CD4-positive, alpha-beta memory T cell (primary cell): Measurements from ENCODE around the gene CPAMD8. TPM values are rescaled to one million over a fixed set of nuclear protein-coding genes. Genes with fewer than 3 reads are reported as not detected.

Experiments
- CTCF ChIA-PET: fragments of 350-600 bp; sonication (Branson Sonifier 250); formaldehyde crosslinking; loops from one replicate; lab custom pipeline; 2021; ENCODE audit warnings: inconsistent platforms; ENCODE audit not compliant: partially characterized antibody; lab: Charles Lee
- POLR2A ChIA-PET: fragments of 350-600 bp; sonication (Branson Sonifier 250); formaldehyde crosslinking; loops from one replicate; lab custom pipeline; 2021; ENCODE audit not compliant: partially characterized antibody; lab: Charles Lee
- DNase-seq, 5 donors: peaks; one replicate each; pipeline versions ENCODE4 v3.0.0 to v3.0.0-alpha.2; 2020 to 2022; ENCODE audit warnings: mixed read lengths in 1 of 5
- H3K27ac ChIP-seq: one replicate; pipeline ENCODE4 v1.7.0; 2013; ENCODE audit warnings: low read depth, low read length
- H3K27me3 ChIP-seq: 2 replicates; pipeline ENCODE4 v1.7.0; 2013; ENCODE audit warnings: mild to moderate bottlenecking, low read length, moderate library complexity; ENCODE audit not compliant: insufficient read depth
- H3K36me3 ChIP-seq: 2 replicates; pipeline ENCODE4 v1.7.0; 2013; ENCODE audit warnings: mild to moderate bottlenecking, low read length, moderate library complexity; ENCODE audit not compliant: insufficient read depth
- H3K4me1 ChIP-seq: 2 replicates; pipeline ENCODE4 v1.7.0; 2013; ENCODE audit warnings: mild to moderate bottlenecking, low read length, moderate library complexity; ENCODE audit not compliant: insufficient read depth
- H3K4me3 ChIP-seq, 2 donors: one replicate each; pipeline ENCODE4 v1.7.0; 2013; ENCODE audit warnings: low read length in 2 of 2, mild to moderate bottlenecking in 1 of 2
- H3K9me3 ChIP-seq, 2 donors: one replicate each; pipeline ENCODE4 v1.7.0; 2013; ENCODE audit warnings: low read length in 2 of 2, control low read depth in 1 of 2; ENCODE audit not compliant: control insufficient read depth in 1 of 2
- H3K27ac Mint-ChIP-seq, 7 donors: one replicate each; pipeline ENCODE4 v1.8.0; 2020 to 2021; ENCODE audit warnings: mixed read lengths in 7 of 7, mild to moderate bottlenecking in 6 of 7, inconsistent platforms in 3 of 7, moderate library complexity in 3 of 7
- H3K27me3 Mint-ChIP-seq, 2 donors: one replicate each; pipeline ENCODE4 v1.8.0; 2020 to 2021; ENCODE audit warnings: mixed read lengths in 2 of 2
- H3K36me3 Mint-ChIP-seq, 2 donors: one replicate each; pipeline ENCODE4 v1.8.0; 2020 to 2021; ENCODE audit warnings: mixed read lengths in 2 of 2, inconsistent platforms in 1 of 2, mild to moderate bottlenecking in 1 of 2
- H3K4me1 Mint-ChIP-seq, 4 donors: one replicate each; pipeline ENCODE4 v1.8.0; 2020 to 2021; ENCODE audit warnings: mixed read lengths in 4 of 4, mild to moderate bottlenecking in 1 of 4
- H3K4me3 Mint-ChIP-seq, 8 donors: one replicate each; pipeline ENCODE4 v1.8.0; 2020 to 2021; ENCODE audit warnings: mixed read lengths in 8 of 8, mild to moderate bottlenecking in 7 of 8, moderate library complexity in 6 of 8, inconsistent platforms in 3 of 8
- H3K9me3 Mint-ChIP-seq, 8 donors: one replicate each; pipeline ENCODE4 v1.8.0; 2020 to 2021; ENCODE audit warnings: mixed read lengths in 8 of 8, mild to moderate bottlenecking in 5 of 8, inconsistent platforms in 3 of 8, moderate library complexity in 1 of 8
- intact Hi-C: fragments of 100-400 bp; cut with micrococcal nuclease; formaldehyde crosslinking; loops from one replicate; pipeline ENCODE4 v1.15.1; 2023
- polyA plus RNA-seq, 2 donors: library from polyadenylated mRNA; unstranded; fragments of 300-500 nt; fragmentation: Illumina TruSeq; gene quantifications; one replicate each; pipeline ENCODE4 v1.2.3, GENCODE V29; 2021
- total RNA-seq, 2 experiments: library from RNA; stranded (reverse); gene quantifications; one replicate each; pipeline ENCODE4 v1.2.3, GENCODE V29; 2021

CPAMD8 gene
- total and polyA plus RNA-seq, 4 experiments from 2014 or later: 0.88 to 3.0 (median 1.5) TPM

DNA sequence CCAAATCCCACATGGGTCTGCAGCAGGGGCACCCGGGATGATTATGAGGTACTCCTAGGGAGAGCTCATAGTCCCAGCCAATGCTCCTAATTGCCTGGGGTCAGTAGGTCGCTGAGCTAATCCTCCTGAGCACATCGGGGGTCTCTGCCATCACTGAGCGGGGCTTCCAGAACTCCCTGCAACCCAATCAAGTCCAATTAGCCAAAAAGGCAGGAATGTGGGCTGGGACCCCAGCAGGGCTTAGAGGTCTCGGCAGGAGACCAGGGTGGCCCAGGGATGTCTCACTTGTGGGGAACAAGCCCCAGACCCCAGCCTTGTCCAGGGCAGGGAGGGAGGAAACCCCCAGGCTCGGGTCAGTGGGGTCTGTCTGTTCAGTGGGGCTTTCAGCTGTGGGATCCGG, 17.1 kb upstream of the CPAMD8 start:
- ChIA-PET CTCF (no interaction called here), POLR2A (no interaction called here)
- Mint-ChIP-seq H3K4me1 (no peaks in the 10 kb centered on the region), H3K27ac (peak overlapping the region in 2 of 7 donors; percentile 48 to 51), H3K9me3 (no peaks in the 10 kb centered on the region), H3K4me3 (no peak overlapping the region), H3K27me3 (peaks cover 1 to 5% of the 10 kb centered on the region in 2 donors), H3K36me3 (peaks cover 5 to 6% of the 10 kb centered on the region in 2 donors)
- Histone ChIP-seq H3K36me3 (peaks cover 2% of the 10 kb centered on the region), H3K4me1 (no peaks in the 10 kb centered on the region), H3K27me3 (no peaks in the 10 kb centered on the region), H3K27ac (no peak overlapping the region), H3K9me3 (no peaks in the 10 kb centered on the region), H3K4me3 (no peak overlapping the region)
- no peak for DNase-seq
- intact Hi-C loops: no loop called here

DNA sequence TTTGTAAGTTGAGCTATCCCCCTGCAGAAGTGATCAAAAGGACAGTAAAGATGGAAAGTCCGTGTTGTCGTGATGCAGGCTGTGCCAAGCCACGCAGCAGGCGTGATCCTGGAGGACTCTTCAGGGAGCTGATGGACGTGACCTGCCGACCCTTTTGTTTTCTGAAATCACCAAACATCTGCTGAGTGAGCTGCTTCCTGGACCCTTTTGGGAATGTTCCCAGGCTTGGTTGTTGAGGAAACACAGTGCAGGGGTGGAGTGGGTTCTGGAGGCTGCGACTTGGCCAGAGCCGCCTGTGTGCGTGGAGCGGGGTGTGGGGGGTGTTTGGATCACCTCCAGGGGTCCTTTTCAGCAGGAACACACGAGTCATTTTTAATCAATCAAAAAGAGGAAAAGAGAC, 15.4 kb upstream of the CPAMD8 start:
- H3K4me1 ChIP-seq: no peaks in the 10 kb centered on the region
- no peaks in the 10 kb centered on the region for H3K36me3 Mint-ChIP-seq
- intact Hi-C loops: no loop called here
- DNase-seq: no peak
- no peak overlapping the region for H3K4me3 Mint-ChIP-seq
- ChIA-PET CTCF (no interaction called here), POLR2A (no interaction called here)
- H3K9me3 ChIP-seq: no peaks in the 10 kb centered on the region
- no peaks in the 10 kb centered on the region for H3K4me1 Mint-ChIP-seq
- no peak overlapping the region for H3K27ac Mint-ChIP-seq
- H3K36me3 ChIP-seq: no peaks in the 10 kb centered on the region
- H3K27me3 Mint-ChIP-seq: peaks cover 1 to 5% of the 10 kb centered on the region in 2 donors
- no peak overlapping the region for H3K4me3 ChIP-seq
- no peaks in the 10 kb centered on the region for H3K27me3 ChIP-seq
- H3K27ac ChIP-seq: no peak overlapping the region
- no peaks in the 10 kb centered on the region for H3K9me3 Mint-ChIP-seq

GRCh38 chr19:17037966-17038500, 11.4 kb upstream of the CPAMD8 start:
- intact Hi-C loops: no loop called here
- Histone ChIP-seq H3K4me3 (no peak overlapping the region), H3K9me3 (no peaks in the 10 kb centered on the region), H3K36me3 (no peaks in the 10 kb centered on the region), H3K27me3 (no peaks in the 10 kb centered on the region), H3K4me1 (no peaks in the 10 kb centered on the region), H3K27ac (no peak overlapping the region)
- CTCF ChIA-PET: no interaction called here
- Mint-ChIP-seq H3K27me3 (peaks cover 3 to 7% of the 10 kb centered on the region in 2 donors), H3K9me3 (no peaks in the 10 kb centered on the region), H3K27ac (no peak overlapping the region), H3K4me1 (no peaks in the 10 kb centered on the region), H3K4me3 (no peak overlapping the region), H3K36me3 (no peaks in the 10 kb centered on the region)
- DNase-seq: no peak
- POLR2A ChIA-PET: no interaction called here

- H3K36me3 ChIP-seq: no peaks in the 10 kb centered on the region
- no peak overlapping the region for H3K27ac Mint-ChIP-seq
- H3K27me3 ChIP-seq: no peaks in the 10 kb centered on the region
- H3K4me3 Mint-ChIP-seq: no peak overlapping the region
- no peaks in the 10 kb centered on the region for H3K4me1 ChIP-seq
- POLR2A ChIA-PET: no interaction called here
- no peaks in the 10 kb centered on the region for H3K4me1 Mint-ChIP-seq
- H3K36me3 Mint-ChIP-seq: no peaks in the 10 kb centered on the region
- no peak overlapping the region for H3K27ac ChIP-seq
- peaks cover 3 to 12% of the 10 kb centered on the region in 2 donors for H3K27me3 Mint-ChIP-seq
- no peaks in the 10 kb centered on the region for H3K9me3 Mint-ChIP-seq
- DNase-seq: no peak
- intact Hi-C loops: no loop called here
- H3K9me3 ChIP-seq: no peaks in the 10 kb centered on the region
- no peak overlapping the region for H3K4me3 ChIP-seq
- CTCF ChIA-PET: no interaction called here
Observed at GRCh38 chr19:17037184-17037583, 10.6 kb upstream of the CPAMD8 start.

DNA sequence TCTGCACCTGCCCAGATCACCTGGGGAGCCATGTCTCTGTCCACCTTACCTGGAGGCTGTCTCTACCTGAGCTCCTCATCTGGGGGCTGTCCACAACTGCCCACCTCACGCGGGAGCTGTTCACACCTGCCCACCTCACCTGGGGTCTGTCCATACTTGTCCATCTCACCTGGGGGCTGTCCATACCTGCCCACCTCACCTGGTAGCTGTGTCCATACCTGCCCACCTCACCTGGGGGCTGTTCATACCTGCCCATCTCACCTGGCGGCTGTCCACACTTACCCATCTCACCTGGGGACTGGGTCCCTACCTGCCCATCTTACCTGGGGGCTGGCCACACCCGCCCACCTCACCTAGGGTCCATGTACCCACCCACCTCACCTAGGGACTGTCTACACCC, 10.0 kb upstream of the CPAMD8 start:
- no peaks in the 10 kb centered on the region for H3K9me3 Mint-ChIP-seq
- no peaks in the 10 kb centered on the region for H3K9me3 ChIP-seq
- no peak overlapping the region for H3K4me3 ChIP-seq
- H3K4me1 Mint-ChIP-seq: no peaks in the 10 kb centered on the region
- intact Hi-C loops: no loop called here
- H3K27me3 Mint-ChIP-seq: peaks cover 3 to 12% of the 10 kb centered on the region in 2 donors
- no peaks in the 10 kb centered on the region for H3K36me3 ChIP-seq
- ChIA-PET POLR2A (no interaction called here), CTCF (no interaction called here)
- H3K4me1 ChIP-seq: no peaks in the 10 kb centered on the region
- no peaks in the 10 kb centered on the region for H3K36me3 Mint-ChIP-seq
- no peak overlapping the region for H3K27ac ChIP-seq
- no peak for DNase-seq
- no peak overlapping the region for H3K4me3 Mint-ChIP-seq
- no peak overlapping the region for H3K27ac Mint-ChIP-seq
- no peaks in the 10 kb centered on the region for H3K27me3 ChIP-seq

DNA sequence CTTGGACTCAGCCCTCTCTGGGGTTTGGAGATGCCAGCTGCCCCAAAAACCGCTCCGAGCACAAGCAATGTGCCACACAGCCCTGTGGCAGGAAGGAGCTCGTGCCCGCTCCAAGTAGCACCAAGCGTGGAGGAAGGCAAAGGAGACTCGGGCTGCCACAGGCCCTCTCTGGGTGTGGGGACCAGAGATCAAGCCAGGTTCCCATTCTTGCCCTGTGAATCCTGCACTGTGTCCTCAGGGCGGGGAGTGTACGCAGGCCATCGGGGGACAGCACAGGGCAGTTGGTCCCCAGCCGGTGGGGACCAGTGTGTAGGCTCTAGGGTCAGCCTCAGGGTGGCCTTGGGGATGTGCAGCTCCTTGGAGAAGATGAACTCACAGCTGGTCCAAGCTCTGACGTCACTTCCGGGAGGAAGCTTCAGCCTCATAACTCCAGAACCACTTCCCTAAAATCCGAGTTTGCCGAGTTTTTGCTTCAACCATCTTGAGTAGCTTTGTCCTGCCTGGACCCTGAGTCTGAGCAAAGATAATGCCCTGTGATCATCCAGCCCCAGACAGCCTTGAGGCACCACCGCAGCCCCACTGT, 9.3 kb upstream of the CPAMD8 start:
- Mint-ChIP-seq H3K9me3 (no peaks in the 10 kb centered on the region), H3K27ac (no peak overlapping the region), H3K4me1 (no peaks in the 10 kb centered on the region), H3K27me3 (peaks cover 2 to 11% of the 10 kb centered on the region in 2 donors), H3K4me3 (no peak overlapping the region), H3K36me3 (no peaks in the 10 kb centered on the region)
- H3K27ac ChIP-seq: no peak overlapping the region
- intact Hi-C loops: no loop called here
- H3K4me3 ChIP-seq: no peak overlapping the region
- H3K36me3 ChIP-seq: no peaks in the 10 kb centered on the region
- CTCF ChIA-PET: interaction anchor here (0.5 kb wide), 1 partner anchor 225 kb away, joined by 4 read pairs; no protein-coding TSS in a partner anchor
- POLR2A ChIA-PET: no interaction called here
- no peaks in the 10 kb centered on the region for H3K9me3 ChIP-seq
- H3K4me1 ChIP-seq: no peaks in the 10 kb centered on the region
- DNase-seq: no peak
- no peaks in the 10 kb centered on the region for H3K27me3 ChIP-seq

DNA sequence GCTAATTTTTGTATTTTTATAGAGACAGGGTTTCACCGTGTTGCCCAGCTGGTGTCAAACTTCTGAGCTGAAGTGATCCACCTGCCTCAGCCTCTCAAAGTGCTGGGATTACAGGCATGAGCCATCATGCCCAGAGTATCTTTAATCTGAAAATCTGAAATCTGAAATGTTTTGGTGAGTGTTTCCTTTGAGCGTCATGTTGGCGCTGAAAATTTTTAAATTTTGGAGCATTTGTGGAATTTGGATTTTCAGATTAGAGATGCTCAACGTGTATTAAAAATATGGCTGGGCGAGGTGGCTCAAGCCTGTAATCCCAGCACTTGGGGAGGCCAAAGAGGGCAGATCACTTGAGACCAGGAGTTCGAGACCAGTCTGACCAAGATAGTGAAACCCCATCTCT, 5.1 kb upstream of the CPAMD8 start:
- no peak overlapping the region for H3K27ac Mint-ChIP-seq
- intact Hi-C loops: no loop called here
- H3K27me3 Mint-ChIP-seq: peaks cover 7 to 20% of the 10 kb centered on the region in 2 donors
- H3K4me3 Mint-ChIP-seq: no peak overlapping the region
- no peak overlapping the region for H3K4me3 ChIP-seq
- H3K36me3 ChIP-seq: no peaks in the 10 kb centered on the region
- ChIA-PET CTCF (no interaction called here), POLR2A (no interaction called here)
- no peaks in the 10 kb centered on the region for H3K36me3 Mint-ChIP-seq
- H3K9me3 Mint-ChIP-seq: no peaks in the 10 kb centered on the region
- H3K27me3 ChIP-seq: no peaks in the 10 kb centered on the region
- H3K9me3 ChIP-seq: no peaks in the 10 kb centered on the region
- H3K4me1 Mint-ChIP-seq: peaks cover 0 to 1% (median 0%) of the 10 kb centered on the region in 4 donors
- no peak for DNase-seq
- H3K4me1 ChIP-seq: no peaks in the 10 kb centered on the region
- no peak overlapping the region for H3K27ac ChIP-seq
